ENCODE results near the gene C1GALT1.
"Not testable (repeated sequence)": the region's sequence is repeated elsewhere in the genome, so short reads cannot be mapped to it uniquely, and the experiment has no call there.

DNA sequence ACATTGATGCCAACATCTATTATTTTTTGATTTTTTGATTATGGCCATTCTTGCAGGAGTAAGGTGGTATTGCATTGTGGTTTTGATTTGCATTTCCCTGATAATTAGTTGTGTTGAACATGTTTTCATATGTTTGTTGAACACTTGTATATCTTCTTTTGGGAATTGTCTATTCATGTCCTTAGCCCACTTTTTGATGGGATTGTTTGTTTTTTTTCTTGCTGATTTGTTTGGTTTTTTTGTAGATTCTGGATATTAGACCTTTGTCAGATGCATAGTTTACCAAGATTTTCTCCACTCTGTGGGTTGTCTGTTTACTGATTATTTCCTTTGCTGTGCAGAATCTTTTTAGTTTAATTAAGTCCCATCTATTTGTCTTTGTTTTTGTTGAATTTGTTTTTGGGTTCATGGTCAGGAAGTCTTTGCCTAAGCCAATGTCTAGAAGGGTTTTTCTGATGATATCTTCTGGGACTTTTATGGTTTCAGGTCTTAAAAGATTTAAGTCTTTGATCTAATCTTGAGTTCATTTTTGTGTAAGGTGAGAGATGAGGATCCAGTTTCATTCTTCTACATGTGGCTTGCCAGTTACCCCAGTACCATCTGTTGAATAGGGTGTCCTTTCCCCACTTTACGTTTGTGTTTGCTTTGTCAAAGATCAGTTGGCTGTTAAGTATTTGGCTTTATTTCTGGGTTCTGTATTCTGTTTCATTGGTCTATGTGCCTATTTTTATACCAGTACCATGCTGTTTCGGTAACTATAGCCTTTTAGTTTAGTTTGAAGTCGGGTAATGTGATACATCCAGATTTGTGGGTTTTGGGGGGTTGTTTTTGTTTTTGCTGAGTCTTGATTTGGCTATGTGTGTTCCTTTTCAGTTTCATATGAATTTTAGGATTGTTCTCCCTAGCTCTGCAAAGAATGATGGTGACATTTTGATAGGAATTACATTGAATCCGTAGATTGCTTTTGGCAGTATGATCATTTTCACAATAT, 10.7 kb downstream of the C1GALT1 start:
- TF ChIP-seq, protein P1, sequence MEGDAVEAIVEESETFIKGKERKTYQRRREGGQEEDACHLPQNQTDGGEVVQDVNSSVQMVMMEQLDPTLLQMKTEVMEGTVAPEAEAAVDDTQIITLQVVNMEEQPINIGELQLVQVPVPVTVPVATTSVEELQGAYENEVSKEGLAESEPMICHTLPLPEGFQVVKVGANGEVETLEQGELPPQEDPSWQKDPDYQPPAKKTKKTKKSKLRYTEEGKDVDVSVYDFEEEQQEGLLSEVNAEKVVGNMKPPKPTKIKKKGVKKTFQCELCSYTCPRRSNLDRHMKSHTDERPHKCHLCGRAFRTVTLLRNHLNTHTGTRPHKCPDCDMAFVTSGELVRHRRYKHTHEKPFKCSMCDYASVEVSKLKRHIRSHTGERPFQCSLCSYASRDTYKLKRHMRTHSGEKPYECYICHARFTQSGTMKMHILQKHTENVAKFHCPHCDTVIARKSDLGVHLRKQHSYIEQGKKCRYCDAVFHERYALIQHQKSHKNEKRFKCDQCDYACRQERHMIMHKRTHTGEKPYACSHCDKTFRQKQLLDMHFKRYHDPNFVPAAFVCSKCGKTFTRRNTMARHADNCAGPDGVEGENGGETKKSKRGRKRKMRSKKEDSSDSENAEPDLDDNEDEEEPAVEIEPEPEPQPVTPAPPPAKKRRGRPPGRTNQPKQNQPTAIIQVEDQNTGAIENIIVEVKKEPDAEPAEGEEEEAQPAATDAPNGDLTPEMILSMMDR (IDR thresholded peaks at IDR 0.05), result not testable (repeated sequence)
- TF ChIP-seq POLR2AphosphoS5 (IDR thresholded peaks at IDR 0.05; ENCODE audit: insufficient read depth in 1 of 2, low read depth in 1 of 2); POLR2A (IDR thresholded peaks at IDR 0.05): not testable (repeated sequence)

Measured in vagina (tissue), 2 donors.